ENCODE data around the gene PLXDC2.

Gene PLXDC2

DNA sequence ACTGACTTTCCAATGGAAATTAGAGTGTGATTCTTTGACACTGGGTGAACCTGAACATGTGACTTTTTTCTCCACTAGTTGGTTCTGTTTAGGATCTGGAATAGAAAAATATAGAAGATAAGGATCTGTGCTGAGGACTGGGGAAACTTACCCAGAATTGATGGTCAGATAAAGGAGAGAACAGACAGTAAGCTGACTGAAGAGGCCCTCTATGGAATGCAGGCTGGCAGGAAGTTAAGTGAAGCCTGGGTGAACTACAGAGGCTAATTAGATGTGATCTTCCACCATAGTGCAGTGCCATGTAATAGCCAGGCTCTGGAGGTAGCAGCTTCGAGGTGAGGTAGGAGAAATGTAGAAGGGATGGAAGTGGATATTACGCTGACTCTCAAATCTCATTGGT is 455.3 kb downstream of the PLXDC2 start:
- H3K9ac ChIP-seq (ENCODE audit: low read length) = no peak overlapping the region

DNA sequence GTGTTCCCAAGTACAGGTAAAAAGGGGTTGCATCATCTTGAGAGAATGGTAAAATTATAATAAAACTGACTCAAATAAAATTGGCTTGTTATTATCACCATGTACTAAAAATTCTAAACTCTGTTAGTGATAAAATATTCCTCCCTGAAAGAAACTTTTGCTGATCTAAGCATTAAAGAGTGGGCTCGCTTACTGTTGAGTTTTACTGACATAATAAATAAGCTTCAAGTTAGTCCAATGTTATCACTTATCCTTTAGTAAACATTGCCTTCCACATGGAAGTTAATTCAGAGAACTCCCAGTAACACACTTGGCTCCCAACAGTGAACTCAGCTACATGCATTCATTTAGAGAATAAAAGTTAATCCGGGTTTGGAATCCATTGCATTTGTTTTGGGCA is 456.4 kb downstream of the PLXDC2 start:
- no peaks in the 10 kb centered on the region for H3K4me1 ChIP-seq (ENCODE audit: insufficient read depth, low read length)
- no peak overlapping the region for H3K4me3 ChIP-seq (ENCODE audit: low read depth in 1 of 2, low read length in 2 of 2)

More for the DNA sequence above, 455.3 kb downstream of the PLXDC2 start:
- H3K4me1 ChIP-seq (ENCODE audit: insufficient read depth, low read length) = no peaks in the 10 kb centered on the region
- H3K36me3 ChIP-seq (ENCODE audit: insufficient read depth, low read length) = no peaks in the 10 kb centered on the region
- H3K27me3 ChIP-seq (ENCODE audit: control insufficient read depth in 1 of 2, insufficient read depth in 2 of 2, low read length in 2 of 2) = no peaks in the 10 kb centered on the region
- H3K4me3 ChIP-seq (ENCODE audit: low read depth in 1 of 2, low read length in 2 of 2) = no peak overlapping the region
- H3K27ac ChIP-seq (ENCODE audit: low read depth, low read length) = no peak overlapping the region
- H3K9me3 ChIP-seq (ENCODE audit: low read length) = no peaks in the 10 kb centered on the region

DNA sequence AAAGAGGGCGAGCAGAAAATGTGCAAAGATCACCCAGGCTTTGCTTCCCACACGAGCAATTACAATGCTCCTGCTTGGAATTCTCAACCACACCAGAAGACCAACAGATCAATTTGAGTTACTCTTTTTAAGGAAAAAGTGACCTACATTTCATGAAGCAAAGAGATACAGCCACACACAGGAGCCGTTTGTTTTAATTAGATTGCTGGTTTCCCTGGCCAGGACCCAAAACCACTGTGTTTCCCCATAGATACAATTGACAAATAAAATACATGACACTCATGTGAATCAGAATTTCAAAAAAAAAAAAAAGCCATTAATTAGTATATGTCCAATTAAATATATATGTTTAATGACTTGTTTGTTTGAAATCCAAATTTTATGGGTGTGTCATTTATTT is 458.3 kb downstream of the PLXDC2 start:
- no peak overlapping the region for H3K4me3 ChIP-seq (ENCODE audit: low read depth in 1 of 2, low read length in 2 of 2)

More for the DNA sequence above, 456.4 kb downstream of the PLXDC2 start:
- no peaks in the 10 kb centered on the region for H3K27me3 ChIP-seq (ENCODE audit: control insufficient read depth in 1 of 2, insufficient read depth in 2 of 2, low read length in 2 of 2)
- H3K27ac ChIP-seq (ENCODE audit: low read depth, low read length) = no peak overlapping the region
- no peaks in the 10 kb centered on the region for H3K9me3 ChIP-seq (ENCODE audit: low read length)
- H3K36me3 ChIP-seq (ENCODE audit: insufficient read depth, low read length) = no peaks in the 10 kb centered on the region
- no peak overlapping the region for H3K9ac ChIP-seq (ENCODE audit: low read length)

DNA sequence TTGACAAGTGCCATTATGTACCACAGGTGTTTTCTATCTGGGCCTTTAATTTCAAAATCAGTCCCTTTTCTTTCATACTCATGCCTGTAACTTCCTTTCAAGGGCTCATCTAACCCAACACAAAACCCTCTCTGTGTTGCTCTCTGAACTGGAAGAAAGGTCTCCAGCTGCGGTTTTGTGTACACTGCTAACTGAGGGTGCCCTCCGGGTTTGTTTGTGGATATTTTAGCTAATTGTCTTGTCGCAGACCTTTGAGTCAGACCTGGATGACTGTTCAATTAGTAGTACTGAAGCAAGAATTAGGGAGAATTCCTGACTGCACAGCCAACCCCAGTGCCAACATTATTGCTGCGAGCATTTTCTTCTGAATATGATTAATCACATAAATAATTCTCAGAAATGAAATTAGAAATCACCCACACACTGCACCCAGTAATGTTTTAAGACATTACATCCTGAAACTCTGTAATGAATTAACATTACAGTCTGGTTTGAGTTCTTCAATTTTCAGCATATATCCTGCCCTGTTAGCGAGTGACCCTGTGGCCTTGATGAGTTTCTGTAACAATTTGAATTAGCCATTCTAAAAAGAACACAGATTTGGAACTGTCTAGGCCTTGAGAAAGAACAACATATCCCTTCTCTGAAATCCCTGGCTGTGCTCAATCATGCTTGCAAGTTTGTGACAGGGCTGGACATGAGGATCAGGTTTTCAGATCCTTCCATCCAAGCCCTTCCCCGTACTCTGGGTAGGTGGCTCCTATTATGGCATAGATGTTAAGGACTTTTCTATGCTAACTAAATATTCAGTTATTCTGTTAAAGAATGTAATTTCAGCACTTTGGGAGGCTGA is 460.1 kb downstream of the PLXDC2 start:
- H3K27ac ChIP-seq (ENCODE audit: low read depth, low read length) = no peak overlapping the region
- no peaks in the 10 kb centered on the region for H3K27me3 ChIP-seq (ENCODE audit: control insufficient read depth in 1 of 2, insufficient read depth in 2 of 2, low read length in 2 of 2)
- no peaks in the 10 kb centered on the region for H3K36me3 ChIP-seq (ENCODE audit: insufficient read depth, low read length)
- no peaks in the 10 kb centered on the region for H3K9me3 ChIP-seq (ENCODE audit: low read length)
- no peak overlapping the region for H3K9ac ChIP-seq (ENCODE audit: low read length)
- no peaks in the 10 kb centered on the region for H3K4me1 ChIP-seq (ENCODE audit: insufficient read depth, low read length)
- no peak overlapping the region for H3K4me3 ChIP-seq (ENCODE audit: low read depth in 1 of 2, low read length in 2 of 2)

More for the DNA sequence above, 458.3 kb downstream of the PLXDC2 start:
- Histone ChIP-seq H3K4me1 (ENCODE audit: insufficient read depth, low read length) (no peaks in the 10 kb centered on the region), H3K36me3 (ENCODE audit: insufficient read depth, low read length) (no peaks in the 10 kb centered on the region), H3K9ac (ENCODE audit: low read length) (no peak overlapping the region), H3K9me3 (ENCODE audit: low read length) (no peaks in the 10 kb centered on the region), H3K27me3 (ENCODE audit: control insufficient read depth in 1 of 2, insufficient read depth in 2 of 2, low read length in 2 of 2) (no peaks in the 10 kb centered on the region), H3K27ac (ENCODE audit: low read depth, low read length) (no peak overlapping the region)

DNA sequence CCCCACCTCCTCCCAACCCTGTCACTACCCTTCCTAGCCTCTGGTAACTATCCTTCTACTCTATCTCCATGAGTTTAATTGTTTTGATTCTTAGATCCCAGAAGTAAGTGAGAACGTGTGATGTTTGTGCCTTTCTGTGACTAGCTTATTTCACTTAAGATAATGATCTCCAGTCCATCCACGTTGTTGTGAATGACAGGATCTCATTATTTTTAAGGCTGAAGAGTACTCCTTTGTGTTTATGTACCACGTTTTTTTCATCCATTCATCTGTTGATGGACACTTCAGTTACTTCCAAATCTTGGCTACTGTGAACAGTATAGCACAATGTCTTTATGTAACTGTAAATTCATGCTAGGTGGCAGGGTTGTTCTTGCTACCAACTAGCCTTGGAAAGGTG is 461.6 kb downstream of the PLXDC2 start:
- H3K36me3 ChIP-seq (ENCODE audit: insufficient read depth, low read length) = no peaks in the 10 kb centered on the region
- H3K9me3 ChIP-seq (ENCODE audit: low read length) = no peaks in the 10 kb centered on the region
- no peaks in the 10 kb centered on the region for H3K4me1 ChIP-seq (ENCODE audit: insufficient read depth, low read length)
- no peak overlapping the region for H3K27ac ChIP-seq (ENCODE audit: low read depth, low read length)
- H3K9ac ChIP-seq (ENCODE audit: low read length) = no peak overlapping the region
- H3K4me3 ChIP-seq (ENCODE audit: low read depth in 1 of 2, low read length in 2 of 2) = no peak overlapping the region
- no peaks in the 10 kb centered on the region for H3K27me3 ChIP-seq (ENCODE audit: control insufficient read depth in 1 of 2, insufficient read depth in 2 of 2, low read length in 2 of 2)

DNA sequence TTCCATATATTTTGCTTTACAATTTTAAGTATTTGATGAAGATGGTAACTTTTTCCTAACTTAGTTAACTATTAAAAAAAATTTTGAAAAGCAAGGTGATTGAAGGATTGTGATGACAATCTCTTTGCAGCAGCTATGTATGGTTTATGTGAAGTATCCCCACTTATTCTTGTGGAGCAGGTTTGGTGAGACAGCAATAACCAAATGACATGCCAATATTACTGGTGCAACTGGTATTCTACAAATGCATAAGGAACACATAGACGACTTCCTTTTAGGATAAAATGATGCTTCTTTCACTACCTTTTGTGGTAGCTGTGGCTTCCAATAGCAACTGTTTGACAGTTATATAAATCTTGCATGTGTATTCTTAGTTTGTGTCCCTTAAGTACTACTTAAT is 465.3 kb downstream of the PLXDC2 start:
- no peaks in the 10 kb centered on the region for H3K36me3 ChIP-seq (ENCODE audit: insufficient read depth, low read length)
- H3K27me3 ChIP-seq (ENCODE audit: control insufficient read depth in 1 of 2, insufficient read depth in 2 of 2, low read length in 2 of 2) = no peaks in the 10 kb centered on the region
- no peak overlapping the region for H3K27ac ChIP-seq (ENCODE audit: low read depth, low read length)
- no peaks in the 10 kb centered on the region for H3K4me1 ChIP-seq (ENCODE audit: insufficient read depth, low read length)
- no peaks in the 10 kb centered on the region for H3K9me3 ChIP-seq (ENCODE audit: low read length)
- no peak overlapping the region for H3K4me3 ChIP-seq (ENCODE audit: low read depth in 1 of 2, low read length in 2 of 2)
- H3K9ac ChIP-seq (ENCODE audit: low read length) = no peak overlapping the region

DNA sequence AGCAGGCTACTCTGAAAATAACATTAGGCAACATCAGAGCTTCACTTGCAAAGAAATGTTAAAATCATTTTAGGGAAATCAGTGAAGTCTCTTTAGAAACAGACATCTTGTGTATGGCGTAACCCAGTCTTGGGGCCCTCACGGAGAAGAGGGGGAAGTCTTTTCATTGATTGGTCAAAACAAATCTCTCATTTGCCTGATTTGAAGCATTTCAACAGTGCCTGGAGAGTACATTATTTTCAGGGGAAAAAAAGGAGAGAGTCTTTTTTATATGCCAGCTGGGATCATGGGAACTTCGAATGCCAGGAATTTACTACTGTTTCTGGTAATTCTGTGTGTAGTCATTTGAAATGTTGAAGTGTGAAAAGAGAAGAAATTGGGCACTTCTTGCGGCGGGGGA is 471.4 kb downstream of the PLXDC2 start:
- no peaks in the 10 kb centered on the region for H3K9me3 ChIP-seq (ENCODE audit: low read length)
- no peak overlapping the region for H3K9ac ChIP-seq (ENCODE audit: low read length)
- no peaks in the 10 kb centered on the region for H3K27me3 ChIP-seq (ENCODE audit: control insufficient read depth in 1 of 2, insufficient read depth in 2 of 2, low read length in 2 of 2)
- H3K4me3 ChIP-seq (ENCODE audit: low read depth in 1 of 2, low read length in 2 of 2) = no peak overlapping the region
- no peak overlapping the region for H3K27ac ChIP-seq (ENCODE audit: low read depth, low read length)
- peaks cover 17% of the 10 kb centered on the region for H3K4me1 ChIP-seq (ENCODE audit: insufficient read depth, low read length)
- H3K36me3 ChIP-seq (ENCODE audit: insufficient read depth, low read length) = no peaks in the 10 kb centered on the region

DNA sequence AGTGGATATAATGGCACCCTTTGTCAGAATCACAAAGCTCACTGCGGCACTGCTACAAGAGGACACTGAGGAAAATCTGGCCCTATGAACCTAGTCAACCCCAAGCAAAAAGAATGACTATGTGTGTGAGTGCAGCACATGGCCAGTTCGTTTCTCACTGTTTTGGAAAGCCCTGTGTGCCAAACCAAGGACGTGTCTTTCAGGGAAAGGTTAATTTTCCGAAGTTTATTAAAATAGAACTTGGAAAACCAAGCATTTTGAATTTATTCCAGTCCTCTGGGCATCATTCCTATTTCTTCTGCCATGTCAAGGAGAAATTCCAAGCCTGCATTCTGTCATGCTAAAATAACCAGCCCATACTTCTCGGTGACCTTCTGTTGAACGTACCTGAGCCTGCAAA is 471.8 kb downstream of the PLXDC2 start:
- Histone ChIP-seq H3K27ac (ENCODE audit: low read depth, low read length) (no peak overlapping the region), H3K4me3 (ENCODE audit: low read depth in 1 of 2, low read length in 2 of 2) (no peak overlapping the region), H3K9ac (ENCODE audit: low read length) (no peak overlapping the region), H3K4me1 (ENCODE audit: insufficient read depth, low read length) (peaks cover 17% of the 10 kb centered on the region), H3K9me3 (ENCODE audit: low read length) (no peaks in the 10 kb centered on the region), H3K27me3 (ENCODE audit: control insufficient read depth in 1 of 2, insufficient read depth in 2 of 2, low read length in 2 of 2) (no peaks in the 10 kb centered on the region), H3K36me3 (ENCODE audit: insufficient read depth, low read length) (no peaks in the 10 kb centered on the region)

DNA sequence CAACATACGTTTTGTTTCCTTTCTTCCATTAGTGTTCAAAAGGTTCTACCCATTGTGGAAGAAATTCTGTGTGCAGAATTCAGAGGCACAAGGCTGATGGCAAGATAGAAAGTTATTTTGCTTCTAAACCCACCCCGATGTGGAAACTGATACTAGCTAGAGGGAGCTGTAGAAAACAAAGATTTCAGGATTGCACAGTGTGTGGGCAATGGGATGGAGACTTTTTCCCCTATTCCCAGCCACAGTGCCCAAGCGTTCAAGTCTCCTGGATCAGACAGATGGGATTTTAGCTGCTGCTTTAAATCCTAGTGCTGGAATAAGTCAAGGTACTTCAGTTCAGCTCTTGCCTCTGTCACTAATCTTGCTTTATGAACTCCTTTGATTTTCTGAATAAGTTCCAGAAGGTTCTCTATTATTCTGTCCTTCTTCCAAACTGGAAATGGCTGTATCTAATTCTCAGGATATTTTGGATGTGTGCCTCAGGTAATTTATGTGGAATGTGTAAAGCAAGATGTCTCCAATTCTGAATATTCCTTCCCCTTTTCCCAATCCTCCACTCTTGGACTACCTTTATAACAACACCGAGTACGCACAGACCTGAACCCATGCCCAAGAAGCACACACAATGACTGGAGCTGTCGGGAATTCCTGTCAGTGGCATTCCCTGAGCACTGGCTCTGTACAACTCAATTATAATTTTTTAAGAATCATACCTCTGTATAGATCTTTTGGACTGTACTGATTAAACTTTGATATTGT is 473.0 kb downstream of the PLXDC2 start:
- no peak overlapping the region for H3K9ac ChIP-seq (ENCODE audit: low read length)
- H3K4me3 ChIP-seq (ENCODE audit: low read depth in 1 of 2, low read length in 2 of 2) = no peak overlapping the region
- no peak overlapping the region for H3K27ac ChIP-seq (ENCODE audit: low read depth, low read length)
- no peaks in the 10 kb centered on the region for H3K36me3 ChIP-seq (ENCODE audit: insufficient read depth, low read length)
- H3K9me3 ChIP-seq (ENCODE audit: low read length) = no peaks in the 10 kb centered on the region
- peaks cover 17% of the 10 kb centered on the region for H3K4me1 ChIP-seq (ENCODE audit: insufficient read depth, low read length)
- H3K27me3 ChIP-seq (ENCODE audit: control insufficient read depth in 1 of 2, insufficient read depth in 2 of 2, low read length in 2 of 2) = no peaks in the 10 kb centered on the region

DNA sequence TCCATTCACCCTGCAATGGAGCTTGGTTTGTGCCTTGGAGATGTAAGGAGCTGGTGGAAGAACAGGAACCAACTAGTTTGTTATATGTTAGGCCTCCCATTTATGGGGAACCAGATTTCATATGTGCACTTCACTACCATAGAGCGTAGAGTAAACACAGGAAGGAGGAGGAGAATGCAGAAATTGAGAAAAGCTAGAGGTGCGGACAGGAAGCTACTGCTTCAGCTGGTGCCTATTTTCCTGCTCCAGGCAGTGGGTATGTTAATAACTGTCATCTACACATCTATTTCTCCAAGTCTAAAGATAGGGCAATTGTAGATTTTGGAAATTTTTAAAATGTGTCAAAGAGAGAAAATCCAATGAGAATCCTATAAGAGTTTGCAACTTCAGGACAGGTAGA is 482.2 kb downstream of the PLXDC2 start:
- no peaks in the 10 kb centered on the region for H3K27me3 ChIP-seq (ENCODE audit: control insufficient read depth in 1 of 2, insufficient read depth in 2 of 2, low read length in 2 of 2)
- no peak overlapping the region for H3K27ac ChIP-seq (ENCODE audit: low read depth, low read length)
- H3K4me1 ChIP-seq (ENCODE audit: insufficient read depth, low read length) = no peaks in the 10 kb centered on the region
- H3K9ac ChIP-seq (ENCODE audit: low read length) = no peak overlapping the region
- no peaks in the 10 kb centered on the region for H3K9me3 ChIP-seq (ENCODE audit: low read length)
- H3K4me3 ChIP-seq (ENCODE audit: low read depth in 1 of 2, low read length in 2 of 2) = no peak overlapping the region
- H3K36me3 ChIP-seq (ENCODE audit: insufficient read depth, low read length) = no peaks in the 10 kb centered on the region

DNA sequence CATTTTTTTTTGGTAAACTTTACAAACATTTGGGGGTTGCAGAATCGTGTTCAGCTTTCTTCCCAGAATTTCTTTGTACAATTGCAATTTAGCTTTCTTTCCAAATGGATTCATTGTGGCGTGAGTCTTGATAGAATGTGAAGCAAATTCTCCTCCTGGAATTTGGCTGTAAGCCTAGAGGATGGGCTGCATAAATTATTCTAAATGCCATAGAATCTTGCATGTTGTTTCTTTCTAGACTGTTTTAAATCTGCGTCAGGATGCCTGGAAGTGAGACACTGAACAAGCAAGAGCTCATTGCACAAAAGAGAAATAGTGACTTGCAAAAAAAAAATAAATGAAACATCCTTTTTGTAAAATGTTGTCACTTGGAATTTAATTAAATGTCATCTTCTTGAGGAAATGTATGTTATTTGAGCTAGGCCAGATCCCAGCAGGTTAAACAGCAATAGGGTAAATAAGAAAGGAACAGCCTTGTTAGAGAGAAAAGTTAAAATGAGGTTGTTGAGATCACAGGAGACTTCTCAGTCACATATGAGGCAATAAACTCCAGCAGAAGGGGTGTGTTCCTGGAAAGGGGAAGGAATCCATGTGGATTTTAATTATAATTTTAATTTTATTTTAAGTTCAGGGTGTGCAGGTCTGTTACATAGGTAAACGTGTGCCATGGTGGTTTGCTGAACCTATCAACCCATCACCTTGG is 483.0 kb downstream of the PLXDC2 start:
- no peaks in the 10 kb centered on the region for H3K36me3 ChIP-seq (ENCODE audit: insufficient read depth, low read length)
- H3K27me3 ChIP-seq (ENCODE audit: control insufficient read depth in 1 of 2, insufficient read depth in 2 of 2, low read length in 2 of 2) = no peaks in the 10 kb centered on the region
- no peak overlapping the region for H3K9ac ChIP-seq (ENCODE audit: low read length)
- no peaks in the 10 kb centered on the region for H3K4me1 ChIP-seq (ENCODE audit: insufficient read depth, low read length)
- H3K27ac ChIP-seq (ENCODE audit: low read depth, low read length) = no peak overlapping the region
- H3K9me3 ChIP-seq (ENCODE audit: low read length) = no peaks in the 10 kb centered on the region
- no peak overlapping the region for H3K4me3 ChIP-seq (ENCODE audit: low read depth in 1 of 2, low read length in 2 of 2)

All from muscle layer of colon (tissue), 2 donors.